A549 (cell line): ENCODE data around the gene NTSR1. TPM values are rescaled to one million over a fixed set of nuclear protein-coding genes. Genes with fewer than 3 reads are reported as not detected.

Experiments
- ATAC-seq, 2 experiments: fragments of 200-7000 bp in 1 of 2; fragments of >200 bp in 1 of 2; cut with Nextera tagmentation in 1 of 2; cut with Tn5 transposase in 1 of 2; 3 replicates each; pipeline versions ENCODE4 v1.8.0 to v1.9.1; 2018 to 2020; ENCODE audit warnings: mild to moderate bottlenecking in 1 of 2, moderate library complexity in 1 of 2
- CTCF ChIA-PET: fragments of 300-600 bp; sonication (Branson Sonifier 250); formaldehyde crosslinking; extraction: SDS; loops from one replicate; lab custom pipeline; 2021; ENCODE audit warnings: antibody characterized with exemption, inconsistent platforms; lab: Yijun Ruan, JAX
- POLR2A ChIA-PET: fragments of 350-600 bp; formaldehyde crosslinking; extraction: SDS; loops from one replicate; lab custom pipeline; 2021; ENCODE audit warnings: antibody characterized with exemption, inconsistent platforms; lab: Yijun Ruan, JAX
- DNase-seq, 2 experiments: peaks; one replicate each; pipeline versions ENCODE4 v3.0.0 to v3.0.0-alpha.2; 2011 to 2016; ENCODE audit warnings: low read depth in 1 of 2, low spot score in 1 of 2
- FAIRE-seq: peaks from 2 replicates; lab custom pipeline; 2011; peaks lifted over from hg19 to GRCh38; lab: Jason Lieb, UNC
- H3K27ac ChIP-seq, 2 experiments: fragments of >200 bp; sonication (Bioruptor Twin); formaldehyde crosslinking; 3 replicates each; pipeline ENCODE4 v1.5.1; 2016 to 2017
- H3K4me1 ChIP-seq: fragments of >200 bp; sonication (Bioruptor Twin); formaldehyde crosslinking; 3 replicates; pipeline ENCODE4 v1.6.1; 2016
- H3K4me2 ChIP-seq: fragments of >200 bp; sonication (Bioruptor Twin); formaldehyde crosslinking; 3 replicates; pipeline ENCODE4 v1.6.1; 2016
- H3K4me3 ChIP-seq: fragments of >200 bp; sonication (Bioruptor Twin); formaldehyde crosslinking; 3 replicates; pipeline ENCODE4 v1.5.1; 2016
- H3K9me3 ChIP-seq: fragments of >200 bp; sonication (Bioruptor Twin); formaldehyde crosslinking; 3 replicates; pipeline ENCODE4 v1.6.1; 2016
- BCL3 ChIP-seq: fragments of >200 bp; sonication (Bioruptor Twin); formaldehyde crosslinking; IDR thresholded peaks from 3 replicates; pipeline ENCODE4 v1.6.1; 2016
- BHLHE40 ChIP-seq: IDR thresholded peaks from 2 replicates; pipeline ENCODE4 v1.6.1; 2012; ENCODE audit warnings: low read depth, low read length, inconsistent platforms
- CBX2 ChIP-seq: fragments of 200-600 bp; sonication (generic); IDR thresholded peaks from 2 replicates; pipeline ENCODE4 v1.6.1; 2016; ENCODE audit warnings: low read depth, mild to moderate bottlenecking, borderline replicate concordance
- CBX8 ChIP-seq: fragments of 200-600 bp; sonication (generic); IDR thresholded peaks from 2 replicates; pipeline ENCODE4 v1.6.1; 2016
- EHMT2 ChIP-seq: fragments of 200-600 bp; sonication (generic); IDR thresholded peaks from 2 replicates; pipeline ENCODE4 v1.6.1; 2016; ENCODE audit warnings: antibody characterized with exemption, low read depth, mild to moderate bottlenecking, moderate library complexity
- EP300 ChIP-seq, 2 experiments: fragments of >200 bp; sonication (Bioruptor Twin); formaldehyde crosslinking; IDR thresholded peaks; 2 replicates in 1 of 2; 3 replicates in 1 of 2; pipeline ENCODE4 v1.6.1; 2016 to 2017
- FOSL2 ChIP-seq, 2 experiments: fragments of 450-650 bp in 1 of 2; fragments of >200 bp in 1 of 2; sonication (Bioruptor Twin) in 1 of 2; formaldehyde crosslinking; IDR thresholded peaks; 2 replicates each; pipeline versions ENCODE4 v1.5.0 to v1.6.1; 2016 to 2020; ENCODE audit warnings: mild to moderate bottlenecking in 1 of 2, moderate library complexity in 1 of 2
- FOXS1 ChIP-seq: fragments of 250-450 bp; sonication (Bioruptor Pico); IDR thresholded peaks from 2 replicates; pipeline ENCODE4 v1.5.0; 2020; ENCODE audit warnings: mild to moderate bottlenecking, moderate library complexity
- HES2 ChIP-seq: fragments of >200 bp; sonication (Bioruptor Twin); formaldehyde crosslinking; IDR thresholded peaks from 2 replicates; pipeline ENCODE4 v1.6.1; 2016
- JUN ChIP-seq, 2 experiments: fragments of >200 bp; sonication (Bioruptor Twin); formaldehyde crosslinking; IDR thresholded peaks; 2 replicates in 1 of 2; 3 replicates in 1 of 2; pipeline ENCODE4 v1.6.1; 2016 to 2017
- KDM5A ChIP-seq: fragments of 200-600 bp; sonication (generic); IDR thresholded peaks from 2 replicates; pipeline ENCODE4 v1.6.1; 2016; ENCODE audit warnings: antibody characterized with exemption, mild to moderate bottlenecking
- MAX ChIP-seq: IDR thresholded peaks from 2 replicates; pipeline ENCODE4 v1.6.1; 2012
- PHF8 ChIP-seq: fragments of 200-600 bp; sonication (generic); IDR thresholded peaks from 2 replicates; pipeline ENCODE4 v1.6.1; 2016; ENCODE audit warnings: low read depth, mild to moderate bottlenecking, antibody characterized with exemption, moderate library complexity, borderline replicate concordance
- POLR2AphosphoS2 ChIP-seq: conservative IDR thresholded peaks from 2 replicates; pipeline ENCODE4 v1.6.1; 2012; ENCODE audit warnings: low read length, improper control_type of control experiment, inconsistent platforms
- RCOR1 ChIP-seq: fragments of 150-350 bp; IDR thresholded peaks from 2 replicates; pipeline ENCODE4 v1.6.1; 2014; ENCODE audit warnings: antibody characterized with exemption, low read length, low read depth
- REST ChIP-seq: fragments of 200-600 bp; sonication (generic); IDR thresholded peaks from 2 replicates; pipeline ENCODE4 v1.6.1; 2016; ENCODE audit warnings: antibody characterized with exemption, mild to moderate bottlenecking, moderate library complexity
- USF2 ChIP-seq: fragments of 450-650 bp; IDR thresholded peaks from 2 replicates; pipeline ENCODE4 v1.6.1; 2014; ENCODE audit warnings: antibody characterized with exemption
- ZC3H11A ChIP-seq: fragments of 450-650 bp; IDR thresholded peaks from 2 replicates; pipeline ENCODE4 v1.6.1; 2014; ENCODE audit warnings: antibody characterized with exemption, mild to moderate bottlenecking
- WGBS: methylation state at CpG from one replicate; pipeline ENCODE4 v1.1.6; 2017; ENCODE audit errors: missing lambda C conversion rate; 5-methylcytosine and 5-hydroxymethylcytosine counted together
- polyA plus RNA-seq, 4 experiments: library from polyadenylated mRNA; depleted of rRNA in 3 of 4; stranded (reverse); fragments of >200 nt; fragmentation: RNase III in 1 of 4; extraction: RNeasy Plus Mini Kit Qiagen cat#74134 plus additional on column Dnase treatment in 1 of 4; gene quantifications; 2 replicates in 3 of 4; 3 replicates in 1 of 4; pipeline ENCODE4 v1.2.3, GENCODE V29; 2011 to 2017

The NTSR1 gene
- polyA plus RNA-seq, 2 of the 4 experiments (the other 2 are of a cell fraction), result 0.03 TPM; not detected in 1

GRCh38 chr20:62769346-62770071, 60.9 kb downstream of the NTSR1 start:
- POLR2A ChIA-PET, result no interaction called here
- FAIRE-seq, result no peak
- CTCF ChIA-PET, result interaction anchor here (0.6 to 2.7 kb wide), 3 partner anchors 11 to 22 kb away, joined by 3 to 10 read pairs (median 3); no protein-coding TSS in a partner anchor
- Histone ChIP-seq H3K4me3 (no peak overlapping the region), H3K4me2 (no peak overlapping the region), H3K9me3 (no peaks in the 10 kb centered on the region), H3K4me1 (peaks cover 6% of the 10 kb centered on the region; the same call in 1 of the 3 replicates), H3K27ac (no peak overlapping the region)
- no peak for TF ChIP-seq KDM5A
- no peak for TF ChIP-seq USF2
- TF ChIP-seq POLR2AphosphoS2, result no peak
- no peak for TF ChIP-seq FOXS1 (CRISPR knock-in tag)
- no peak for TF ChIP-seq MAX
- no peak for TF ChIP-seq FOSL2 (IDR thresholded peaks at IDR 0.05)
- TF ChIP-seq FOSL2 (CRISPR knock-in tag; IDR thresholded peaks at IDR 0.05), result no peak
- no peak for TF ChIP-seq EHMT2
- TF ChIP-seq BCL3, result no peak
- TF ChIP-seq CBX2, result no peak
- TF ChIP-seq JUN (IDR thresholded peaks at IDR 0.05), result no peak
- ATAC-seq, result no peak
- no peak for DNase-seq
- 74% methylated on average over 8 of the region's 16 CpGs for WGBS

GRCh38 chr20:62770111-62770910, 61.7 kb downstream of the NTSR1 start:
- ATAC-seq (no peak), FAIRE-seq (no peak), DNase-seq (no peak)
- H3K4me1 ChIP-seq, result peaks cover 6% of the 10 kb centered on the region; the same call in 1 of the 3 replicates
- ChIA-PET POLR2A (no interaction called here), CTCF (interaction anchor here (0.9 to 2.7 kb wide), 2 partner anchors 12 to 21 kb away, joined by 3 to 10 read pairs; no protein-coding TSS in a partner anchor)
- TF ChIP-seq BHLHE40, result no peak
- no peak for TF ChIP-seq KDM5A
- no peak for TF ChIP-seq EP300 (IDR thresholded peaks at IDR 0.05)
- no peak for TF ChIP-seq PHF8
- no peak for TF ChIP-seq REST
- TF ChIP-seq HES2, result no peak
- TF ChIP-seq ZC3H11A, result no peak
- TF ChIP-seq RCOR1, result no peak
- no peak for TF ChIP-seq CBX8
- TF ChIP-seq, all 56 proteins: peak for 0
- H3K9me3 ChIP-seq, result no peaks in the 10 kb centered on the region
- no peak overlapping the region for H3K27ac ChIP-seq
- H3K4me3 ChIP-seq, result no peak overlapping the region
- 74% methylated on average over 16 of the region's 20 CpGs for WGBS
- no peak overlapping the region for H3K4me2 ChIP-seq
